GM21825 (cell line): ENCODE results near the gene DNAJA3.

Source experiments
- ATAC-seq: cut with Tn5 transposase; IDR thresholded peaks from one replicate; pipeline ENCODE4 v1.9.1; 2021; ENCODE audit warnings: mild to moderate bottlenecking, moderate library complexity; ENCODE audit not compliant: unreplicated experiment

The DNAJA3 gene

DNA sequence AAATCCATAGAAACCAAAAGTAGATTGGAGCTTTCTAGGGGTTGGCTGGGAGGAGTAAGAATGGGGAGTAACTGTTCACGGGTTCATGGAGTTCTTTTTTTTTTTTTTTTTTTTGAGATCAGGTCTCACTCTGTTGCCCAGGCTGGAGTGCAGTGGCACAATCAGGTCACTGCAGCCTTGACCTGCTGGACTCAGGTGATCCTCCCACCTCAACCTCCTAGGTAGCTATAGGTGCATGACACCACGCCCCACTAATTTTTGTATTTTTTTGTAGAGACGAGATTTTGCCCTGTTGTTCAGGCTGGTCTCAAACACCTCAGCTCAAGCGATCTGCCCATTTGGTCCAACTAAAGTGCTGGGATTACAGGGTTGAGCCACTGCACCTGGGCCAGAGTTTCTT is 47.2 kb downstream of the DNAJA3 start:
- ATAC-seq, result no peak

DNA sequence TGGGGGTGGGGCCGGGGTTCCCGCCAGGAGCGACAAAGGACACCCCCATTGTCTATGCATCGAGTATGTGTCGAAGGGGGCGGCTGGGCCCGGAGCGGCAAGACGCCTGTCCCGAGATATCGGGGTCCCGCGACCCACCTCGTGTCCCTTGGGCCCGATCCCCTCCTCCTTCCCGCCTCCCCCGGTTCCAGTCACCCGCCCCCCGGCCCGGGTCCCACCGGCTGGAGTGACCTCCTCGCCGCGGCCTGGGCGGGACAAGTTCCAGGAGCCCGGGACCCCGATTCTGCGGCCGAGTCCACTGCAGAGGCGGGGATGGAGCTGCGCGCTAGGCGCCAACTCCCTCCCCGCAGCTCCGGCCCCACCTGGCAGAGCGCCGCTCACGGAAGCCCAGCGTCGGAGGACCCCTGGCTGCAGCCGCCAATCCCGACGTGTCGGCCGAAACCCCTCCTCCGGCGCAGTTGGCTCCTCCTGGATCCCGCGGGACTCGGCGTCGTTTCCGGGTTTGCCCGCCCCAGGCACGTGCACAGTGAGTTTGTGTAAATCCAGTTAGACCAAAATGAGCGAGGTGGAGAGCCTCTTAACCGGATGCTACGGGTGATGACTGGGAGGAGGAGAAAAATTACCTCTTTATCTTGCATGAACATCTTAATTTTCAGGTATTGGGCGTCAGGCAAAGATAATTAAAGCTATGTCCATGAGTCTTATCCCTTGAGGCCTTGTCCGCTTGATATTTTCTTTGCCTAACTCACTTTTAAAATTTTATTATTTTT is 48.7 kb downstream of the DNAJA3 start, which contains the start of gene NMRAL1:
Gene NMRAL1, minus strand, starts transcription at position 434 of the 770 bp plus-strand sequence. CDS start 493 bp downstream, outside the sequence.
- peak; percentile 50 for ATAC-seq

DNA sequence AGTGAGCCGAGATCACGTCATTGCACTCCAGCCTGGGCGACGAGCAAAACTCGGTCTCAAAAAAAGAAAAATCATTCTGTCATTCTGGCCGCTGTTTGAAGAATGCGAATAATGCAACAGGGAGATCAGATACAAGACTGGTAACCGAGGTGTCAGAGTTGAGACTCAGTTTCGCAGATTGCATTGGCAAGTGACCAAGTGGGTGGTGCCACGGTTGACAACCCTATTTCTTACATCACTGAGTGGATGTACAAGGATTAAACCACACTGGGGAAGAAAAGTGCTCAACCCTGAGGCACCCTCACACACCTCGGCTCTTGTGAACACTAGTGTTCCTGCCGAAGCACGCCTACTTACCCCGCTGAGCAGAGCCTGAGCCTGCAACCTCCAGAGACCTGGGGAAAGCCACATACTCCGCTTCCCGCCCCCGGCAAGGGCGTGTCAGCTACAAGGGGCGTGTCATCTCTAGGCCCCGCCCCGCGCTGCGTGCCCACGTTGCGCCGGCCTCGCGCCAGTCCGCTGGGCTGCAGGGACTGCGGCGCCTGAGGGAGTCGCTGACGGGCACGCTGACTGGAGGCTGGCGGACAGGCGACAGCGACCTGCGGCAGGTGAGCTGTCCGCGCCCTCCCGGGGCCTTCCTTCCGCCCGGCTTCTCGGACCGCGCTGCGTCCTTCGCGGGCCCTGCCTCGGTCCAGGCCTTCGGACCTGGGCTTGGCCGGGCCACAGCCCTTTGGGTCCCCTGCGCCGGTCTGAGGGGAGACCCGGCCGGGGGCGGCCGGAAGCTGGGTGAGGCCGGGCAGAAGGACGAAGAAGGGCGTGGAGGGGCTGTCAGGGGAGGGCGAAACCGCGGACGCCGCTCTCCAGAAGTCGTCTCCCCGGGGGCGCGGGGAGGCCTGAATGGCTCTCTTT is 50.5 kb downstream of the DNAJA3 start, which contains the start of gene HMOX2:
Gene HMOX2, plus strand, starts transcription at position 519 of the 909 bp plus-strand sequence. CDS start 29,127 bp downstream, outside the sequence.
- ATAC-seq, result peak; percentile 87

DNA sequence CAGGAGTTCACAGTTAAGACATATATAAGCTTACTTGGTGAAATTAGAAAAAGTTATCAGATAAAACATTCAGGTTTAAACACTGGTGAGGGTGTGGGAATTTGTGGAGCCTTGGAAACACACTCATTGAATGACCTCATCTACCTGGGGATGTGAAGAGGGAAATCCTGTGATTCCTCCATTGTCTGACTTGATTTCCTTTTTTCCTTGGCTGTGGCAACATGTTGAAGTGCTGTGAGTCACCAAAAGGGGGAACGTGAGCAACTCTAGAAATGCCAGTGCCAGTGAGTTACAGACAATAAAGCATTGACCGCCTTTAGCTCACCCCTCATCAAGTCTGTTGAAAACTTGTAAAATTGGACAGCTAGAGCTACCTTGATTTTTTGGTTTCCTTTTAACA is 52.3 kb downstream of the DNAJA3 start:
- ATAC-seq, result no peak

DNA sequence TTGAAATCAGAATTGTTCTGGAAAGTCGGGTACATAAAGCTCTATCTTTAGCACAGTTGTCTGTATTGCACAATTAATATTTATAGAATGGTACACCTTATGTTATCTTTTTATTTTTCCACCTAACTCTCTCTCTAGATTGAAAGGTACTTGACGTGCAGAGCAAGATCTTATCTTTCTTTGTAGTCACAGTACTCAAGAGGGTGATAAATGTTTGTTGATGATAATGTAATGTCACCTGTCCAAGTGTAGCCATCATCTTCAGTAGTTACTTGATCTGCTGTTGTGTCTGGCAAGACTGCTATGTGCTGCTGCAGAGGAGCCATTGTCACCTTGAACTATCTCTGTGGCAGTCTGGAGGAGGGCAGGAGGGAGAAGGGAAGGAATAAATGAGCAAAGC is 55.9 kb downstream of the DNAJA3 start:
- ATAC-seq, result no peak

DNA sequence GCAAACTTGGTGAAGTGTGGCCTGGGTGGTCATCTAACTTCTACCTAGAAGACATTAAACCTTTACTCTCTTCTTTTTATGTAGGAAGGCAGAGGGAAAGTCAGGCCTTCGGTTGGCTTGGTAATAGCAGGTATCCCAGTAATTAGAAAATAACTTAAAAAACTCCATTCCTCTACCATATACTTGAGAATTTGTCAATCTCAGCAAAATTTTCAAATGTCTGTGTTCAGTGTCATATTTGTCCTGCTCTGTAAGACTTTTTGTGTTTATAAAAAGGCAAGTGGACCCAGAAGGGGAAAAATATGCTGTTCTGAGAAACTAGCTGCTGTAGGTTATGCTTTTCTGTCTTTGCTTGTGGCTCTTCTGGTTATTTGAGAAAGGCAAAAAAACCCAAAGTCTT is 56.3 kb downstream of the DNAJA3 start:
- no peak for ATAC-seq

DNA sequence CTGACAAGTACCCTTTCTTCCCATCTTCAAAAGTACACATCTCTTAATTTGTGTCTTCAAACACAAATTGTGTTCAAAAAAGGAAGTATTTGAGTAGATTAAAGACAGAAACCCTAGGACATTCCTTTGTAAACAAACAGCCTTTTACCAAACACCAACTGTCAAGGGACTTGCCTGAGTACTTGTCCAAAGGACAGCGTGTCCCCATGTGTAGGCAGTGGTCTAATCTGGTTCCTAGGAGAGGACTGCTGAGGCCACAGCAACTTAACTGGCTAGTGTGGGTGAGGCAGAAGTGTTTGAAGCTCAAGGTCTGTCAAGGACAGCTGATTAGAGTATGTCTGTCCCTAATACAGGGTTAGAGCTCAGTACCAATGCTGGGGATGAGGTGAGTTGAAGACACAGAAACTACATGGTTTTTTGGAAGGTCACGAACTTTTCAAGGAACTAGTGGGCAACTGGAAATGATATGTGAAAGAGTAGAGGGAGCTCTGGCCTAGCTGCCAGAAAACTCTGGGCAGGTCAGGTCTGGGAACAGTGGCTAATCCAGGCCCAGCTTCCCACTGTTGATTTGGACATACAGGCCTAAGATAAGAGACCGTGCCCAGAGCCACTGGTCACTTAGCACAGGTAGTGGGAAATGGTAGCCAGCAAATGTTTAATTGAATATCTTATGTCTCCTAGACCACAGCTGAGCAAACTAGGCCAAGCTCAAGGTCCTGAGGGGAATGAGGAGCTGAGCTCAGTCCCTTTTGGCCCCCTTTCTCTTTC is 60.6 kb downstream of the DNAJA3 start:
- no peak for ATAC-seq

DNA sequence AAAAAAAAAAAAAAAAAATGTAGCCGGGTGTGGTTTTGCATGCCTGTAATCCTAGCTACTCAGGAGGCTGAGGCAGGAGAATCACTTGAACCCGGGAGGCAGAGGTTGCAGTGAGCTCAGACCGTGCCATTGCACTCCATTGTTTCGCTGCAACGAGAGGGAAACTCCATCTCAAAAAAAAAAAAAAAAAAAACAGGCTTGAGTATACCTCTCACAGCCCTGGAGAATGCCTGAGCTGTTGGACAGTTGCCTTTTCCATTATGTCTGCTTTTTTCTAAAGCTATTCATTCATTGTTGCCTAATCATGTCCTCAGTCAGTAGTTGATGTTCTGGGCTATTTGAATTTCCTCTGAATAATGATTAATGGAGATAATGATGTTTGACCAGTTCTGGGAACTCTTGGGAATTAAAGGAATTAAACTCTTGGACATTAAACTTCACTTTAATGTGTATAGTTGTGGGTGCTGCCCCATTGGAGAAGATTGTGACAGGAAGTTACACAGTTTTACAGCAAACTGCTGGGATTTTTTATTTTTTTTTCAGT is 62.4 kb downstream of the DNAJA3 start:
- no peak for ATAC-seq

DNA sequence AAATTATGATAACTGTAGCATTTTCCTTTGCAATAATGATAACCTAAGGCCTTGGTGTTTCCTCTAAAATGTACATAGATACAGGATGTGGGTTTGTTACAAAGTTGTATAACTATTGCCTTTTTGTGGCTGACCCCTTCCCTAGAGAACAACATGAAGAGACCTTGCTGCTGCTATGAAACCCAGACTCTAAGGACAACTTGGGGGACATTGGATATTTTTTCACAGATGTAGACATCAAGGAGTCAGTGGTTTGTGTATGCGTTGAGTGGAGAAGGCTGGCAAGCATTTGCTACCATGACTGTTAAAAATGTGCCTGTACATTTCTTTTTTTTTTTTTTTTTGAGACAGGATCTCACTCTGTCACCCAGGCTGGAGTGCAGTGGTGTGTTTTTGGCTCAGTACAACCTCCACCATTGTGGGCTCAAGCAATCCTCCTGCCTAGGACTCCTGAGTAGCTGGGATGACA is 62.9 kb downstream of the DNAJA3 start:
- ATAC-seq, result no peak

DNA sequence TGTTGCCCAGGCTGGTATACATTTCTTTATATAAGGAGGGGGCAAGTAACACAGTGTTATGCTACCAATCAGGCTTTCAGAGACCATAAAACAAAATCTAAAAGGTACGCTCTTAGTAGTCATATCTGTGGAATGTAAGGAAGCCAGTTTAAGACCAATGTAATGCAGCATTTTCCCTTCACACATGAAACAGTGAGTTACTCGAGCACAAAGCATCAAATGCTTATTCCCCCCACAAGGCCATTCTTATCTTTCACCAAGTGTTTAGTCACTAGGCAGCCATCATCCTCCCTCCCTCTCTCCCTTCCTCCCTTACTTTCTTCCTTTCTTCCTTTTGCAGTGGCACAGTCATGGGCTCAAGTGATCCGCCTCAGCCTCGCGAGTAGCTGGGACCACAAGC is 63.4 kb downstream of the DNAJA3 start:
- no peak for ATAC-seq

DNA sequence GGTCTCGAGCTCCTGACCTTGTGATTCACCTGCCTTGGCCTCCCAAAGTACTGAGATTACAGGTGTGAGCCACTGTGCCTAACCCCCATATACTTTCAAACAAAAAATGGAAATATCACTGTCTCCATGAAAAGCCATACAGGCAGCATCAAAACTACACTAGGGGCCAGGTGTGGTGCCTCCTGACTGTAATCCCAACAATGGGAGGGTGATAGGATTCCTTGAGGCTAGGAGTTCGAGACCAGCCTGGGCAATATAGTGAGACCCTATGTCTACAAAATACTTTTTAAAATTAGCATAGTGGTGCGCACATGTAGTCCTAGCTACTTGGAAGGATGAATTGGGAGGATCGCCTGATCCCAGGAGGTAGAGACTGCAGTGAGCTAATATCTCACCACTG is 66.2 kb downstream of the DNAJA3 start:
- ATAC-seq, result no peak

DNA sequence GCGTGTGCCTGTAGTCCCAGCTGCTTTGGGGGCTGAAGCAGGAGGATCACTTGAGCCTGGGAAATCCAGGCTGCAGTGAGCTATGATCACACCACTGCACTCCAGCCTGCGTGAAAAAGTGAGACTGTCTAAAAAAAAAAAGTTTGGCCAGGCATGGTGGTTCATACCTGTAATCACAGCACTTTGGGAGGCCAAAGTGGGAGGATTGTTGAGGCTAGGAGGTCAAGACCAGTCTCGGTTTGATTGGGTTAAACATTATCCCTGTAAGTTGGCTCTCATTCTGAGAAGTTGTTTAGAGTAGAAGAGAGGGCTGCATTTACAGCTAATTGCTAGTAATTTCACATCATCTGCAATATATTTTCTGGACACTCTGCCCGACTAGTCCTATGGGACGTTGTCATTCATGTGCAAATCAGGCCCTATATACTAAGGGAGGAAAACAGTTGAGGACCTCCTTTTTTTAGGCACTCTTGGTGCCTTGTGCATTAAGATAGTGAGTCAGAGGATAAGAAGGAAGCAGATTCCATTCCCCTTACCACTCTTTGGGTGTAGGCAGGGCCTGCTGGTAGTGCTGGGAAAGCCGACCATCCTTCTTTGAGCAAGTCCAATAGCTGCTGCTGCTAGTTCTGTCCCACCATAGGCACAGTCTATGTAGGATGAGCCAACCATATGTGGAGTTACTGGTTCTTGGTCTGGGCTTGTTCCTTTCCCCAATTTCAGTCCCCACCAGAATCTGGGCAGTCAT is 69.2 kb downstream of the DNAJA3 start:
- ATAC-seq, result no peak

DNA sequence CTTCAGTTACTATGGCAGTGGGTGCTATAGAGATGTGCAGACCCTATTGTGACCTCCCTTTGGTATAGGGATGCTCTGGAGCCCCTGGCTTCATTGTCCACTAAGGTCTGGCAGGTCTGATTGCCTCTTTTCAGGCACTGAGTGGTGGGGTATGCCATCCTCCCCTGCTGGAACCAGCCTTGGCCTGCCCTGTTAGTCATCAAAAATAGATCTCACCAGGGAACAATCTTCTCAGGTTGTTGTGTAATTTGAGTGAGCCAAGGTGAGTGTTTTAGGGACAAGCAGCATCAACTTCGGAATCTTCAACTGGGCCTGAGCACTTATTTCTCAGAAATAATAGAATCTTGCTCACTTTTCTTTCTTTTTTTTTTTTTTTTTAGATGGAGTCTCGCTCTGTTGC is 70.1 kb downstream of the DNAJA3 start:
- no peak for ATAC-seq

DNA sequence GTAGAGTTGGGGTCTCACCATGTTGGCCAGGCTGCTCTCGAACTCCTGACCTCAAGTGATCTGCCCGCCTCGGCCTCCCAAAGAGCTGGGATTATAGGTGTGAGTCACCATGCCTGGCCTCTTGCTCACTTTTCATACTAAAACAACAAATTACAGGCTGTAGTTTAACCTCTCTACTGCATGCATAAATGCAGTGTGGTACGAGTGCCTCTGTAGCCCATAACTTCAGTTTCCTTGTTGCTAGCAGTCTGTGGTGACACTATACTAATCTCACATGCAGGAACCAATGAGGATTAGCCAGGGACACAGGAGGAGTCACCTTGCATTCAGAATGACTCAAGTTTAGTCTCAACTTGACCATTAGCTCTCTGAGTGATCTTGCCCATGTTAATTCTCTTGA is 70.6 kb downstream of the DNAJA3 start:
- no peak for ATAC-seq

DNA sequence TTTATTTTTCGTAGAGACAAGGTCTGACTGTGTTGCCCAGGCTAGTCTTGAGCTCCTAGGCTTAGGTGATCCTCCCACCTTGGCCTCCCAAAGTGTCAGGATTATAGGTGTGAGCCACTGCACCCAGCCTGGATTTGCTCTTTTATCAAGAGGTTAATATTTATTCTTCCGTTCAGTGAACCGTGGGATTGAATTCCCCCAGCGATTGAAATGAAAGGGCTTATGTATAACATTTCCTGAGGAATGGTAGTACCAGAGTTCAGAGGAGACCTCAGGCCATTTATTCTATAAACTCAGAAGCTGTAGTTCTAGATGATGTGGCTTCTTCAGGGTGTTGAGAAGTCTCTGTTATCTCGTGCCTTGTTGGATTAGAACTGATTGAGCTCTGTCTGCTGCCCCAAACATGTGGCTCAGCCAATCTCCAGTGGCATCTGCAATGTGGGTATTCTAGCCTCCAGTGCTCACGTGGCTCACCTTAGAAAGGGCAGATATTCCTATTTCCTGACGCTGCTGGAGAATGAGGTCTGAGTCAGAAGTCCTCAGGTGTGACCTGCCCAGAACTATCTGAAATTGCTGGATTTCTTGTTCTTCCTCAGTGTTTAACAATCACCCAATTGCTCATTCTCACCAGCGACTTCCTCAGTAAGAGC is 73.0 kb downstream of the DNAJA3 start:
- no peak for ATAC-seq

DNA sequence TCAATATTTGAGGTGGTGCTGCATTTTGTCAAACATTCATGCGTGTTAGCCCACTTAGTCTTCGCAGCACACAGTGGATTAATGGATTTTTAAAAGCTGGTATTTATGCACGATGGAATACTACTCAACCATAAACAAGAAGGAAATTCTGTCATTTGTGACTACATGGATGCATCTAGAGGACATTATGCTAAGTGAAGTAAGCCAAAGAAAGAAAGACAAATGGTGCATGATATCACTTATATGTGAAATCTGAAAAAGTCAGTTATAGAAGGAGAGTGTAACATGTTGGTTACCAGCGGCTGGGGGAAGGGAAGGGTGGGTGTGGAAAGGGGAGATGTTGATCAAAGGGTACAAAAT is 73.5 kb downstream of the DNAJA3 start:
- ATAC-seq, result no peak

DNA sequence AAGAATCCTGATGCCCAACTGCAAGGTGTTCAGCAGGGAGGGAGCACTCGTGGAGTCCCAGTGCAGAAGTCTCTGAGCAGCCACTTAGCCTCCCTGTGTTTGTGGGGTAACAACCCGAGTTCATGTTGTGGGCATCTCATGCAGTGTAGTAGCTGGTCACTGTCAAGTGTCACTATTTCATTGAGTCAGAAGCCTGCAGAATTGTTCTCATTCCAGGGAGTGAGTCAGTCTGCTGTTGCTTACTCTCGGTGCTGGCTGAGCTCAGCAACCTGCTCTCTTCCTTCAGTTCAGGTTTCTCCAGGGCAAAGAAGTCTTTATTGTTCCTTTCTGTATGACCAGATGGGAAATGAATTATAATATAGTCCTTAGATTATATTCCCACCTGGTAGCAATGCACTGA is 74.6 kb downstream of the DNAJA3 start:
- ATAC-seq, result no peak

DNA sequence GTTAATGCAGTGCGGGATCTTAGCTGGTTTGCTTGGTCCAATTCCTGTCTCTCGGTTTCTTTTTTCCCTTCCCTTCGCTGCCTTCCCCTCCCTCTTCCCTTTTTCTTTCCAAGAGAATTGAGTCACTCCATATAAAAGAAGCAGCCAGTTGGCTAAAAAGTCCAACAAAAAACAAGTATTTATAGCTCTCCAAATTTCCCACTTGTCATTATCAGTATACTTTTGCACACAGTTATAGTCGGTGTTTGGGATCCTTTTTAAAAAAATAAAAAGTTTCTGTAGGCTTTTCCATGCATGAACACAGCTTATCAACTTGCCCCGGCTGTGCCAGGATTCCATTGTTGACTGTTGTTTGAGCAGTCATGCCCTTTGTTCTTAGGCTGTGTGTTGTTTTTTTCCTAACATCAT is 75.4 kb downstream of the DNAJA3 start:
- ATAC-seq, result no peak

DNA sequence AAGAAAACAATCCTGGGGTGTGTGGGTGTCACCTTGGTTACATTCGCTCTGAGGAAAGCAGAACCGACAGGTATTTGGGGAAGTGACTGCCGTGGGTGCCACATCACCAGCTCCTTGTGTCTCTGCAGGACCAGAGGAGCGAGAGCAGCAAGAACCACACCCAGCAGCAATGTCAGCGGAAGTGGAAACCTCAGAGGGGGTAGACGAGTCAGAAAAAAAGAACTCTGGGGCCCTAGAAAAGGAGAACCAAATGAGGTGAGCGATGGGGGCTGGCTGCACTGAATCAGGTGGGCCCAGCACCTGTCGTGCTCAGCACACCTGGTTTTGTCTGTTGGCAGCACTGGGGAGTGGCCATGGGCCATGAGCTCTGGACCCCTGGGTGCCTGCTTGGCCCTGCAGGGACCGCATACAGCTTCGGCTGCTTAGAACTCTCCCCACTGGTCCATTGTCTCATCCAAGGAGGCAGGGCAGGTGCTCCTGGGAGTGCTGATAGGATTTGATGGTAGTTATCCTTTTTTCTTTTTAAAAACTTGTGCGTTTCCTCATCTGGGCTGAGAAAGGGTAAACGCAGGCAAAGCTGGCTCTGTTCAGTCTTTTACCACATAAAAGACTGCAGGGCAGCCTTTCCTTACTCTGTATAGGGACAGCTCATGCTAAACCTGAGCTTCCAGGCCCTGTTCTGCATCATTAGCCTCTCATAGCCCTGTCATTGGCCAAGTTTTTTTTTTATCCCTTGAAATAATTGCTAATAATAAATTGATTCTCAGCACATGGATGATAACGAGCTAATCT is 79.9 kb downstream of the DNAJA3 start:
- ATAC-seq, result peak; percentile 79
